HG02870 (cell line): Measurements from ENCODE around the gene SELENBP1.
"Not testable (repeated sequence)": the region's sequence is repeated elsewhere in the genome, so short reads cannot be mapped to it uniquely, and the experiment has no call there.

Source experiments
- ATAC-seq: cut with Tn5 transposase; IDR thresholded peaks from one replicate; pipeline ENCODE4 v1.9.1; 2021; ENCODE audit warnings: mild to moderate bottlenecking, moderate library complexity; ENCODE audit not compliant: unreplicated experiment

SELENBP1 gene

DNA sequence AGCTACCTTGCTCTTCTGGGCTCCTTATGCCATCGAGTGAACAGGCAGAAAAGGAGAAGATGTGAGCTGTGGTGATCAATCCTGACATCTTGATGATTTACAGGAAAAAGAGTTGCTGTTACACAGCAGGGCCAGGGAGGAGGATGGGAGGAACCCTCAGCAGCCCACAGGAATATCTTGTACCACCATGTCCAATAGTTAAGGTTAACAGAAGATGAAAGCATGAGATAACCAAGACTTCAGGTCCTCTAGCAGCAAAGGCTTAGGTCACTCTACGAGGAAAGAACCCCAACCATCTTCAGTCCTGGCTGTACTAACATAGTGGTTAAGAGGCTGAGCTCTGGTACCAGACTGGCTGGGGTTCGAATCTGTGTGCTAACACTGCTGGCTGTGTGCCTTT is 12.1 kb upstream of the SELENBP1 start:
- no peak for ATAC-seq

DNA sequence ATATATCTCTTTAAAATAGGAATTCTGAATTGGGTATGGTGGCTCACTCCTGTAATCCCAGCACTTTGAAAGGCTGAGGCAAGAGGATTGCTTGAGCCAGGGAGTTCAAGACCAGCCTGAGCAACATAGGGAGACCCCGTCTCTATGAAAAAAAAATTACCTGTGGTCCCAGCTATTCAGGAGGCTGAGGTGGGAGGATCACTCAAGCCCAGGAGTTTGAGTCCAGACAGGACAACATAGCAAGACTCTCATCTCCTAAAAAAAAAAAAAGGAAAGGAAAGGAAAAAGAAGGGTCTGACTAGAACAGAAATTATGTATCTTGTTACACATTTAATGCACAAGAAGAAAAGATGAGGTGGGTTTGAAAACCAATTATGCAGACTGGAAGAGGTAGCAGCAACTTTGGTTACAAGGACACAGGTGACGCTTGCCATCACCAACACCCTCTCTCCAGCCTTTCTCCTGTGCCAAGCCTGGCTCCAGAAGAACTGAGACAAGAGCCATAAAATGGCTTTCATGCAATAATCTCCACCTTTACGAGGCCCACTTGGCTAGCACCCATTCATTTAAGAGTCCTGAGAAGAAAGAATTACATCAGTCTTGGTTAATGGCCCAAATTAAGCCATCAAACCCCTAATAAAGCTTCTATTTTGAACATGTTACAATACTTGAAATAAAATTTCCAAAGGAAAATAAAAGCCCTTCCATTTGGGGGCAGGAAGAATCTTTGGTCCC is 4.8 kb upstream of the SELENBP1 start:
- ATAC-seq: no peak

DNA sequence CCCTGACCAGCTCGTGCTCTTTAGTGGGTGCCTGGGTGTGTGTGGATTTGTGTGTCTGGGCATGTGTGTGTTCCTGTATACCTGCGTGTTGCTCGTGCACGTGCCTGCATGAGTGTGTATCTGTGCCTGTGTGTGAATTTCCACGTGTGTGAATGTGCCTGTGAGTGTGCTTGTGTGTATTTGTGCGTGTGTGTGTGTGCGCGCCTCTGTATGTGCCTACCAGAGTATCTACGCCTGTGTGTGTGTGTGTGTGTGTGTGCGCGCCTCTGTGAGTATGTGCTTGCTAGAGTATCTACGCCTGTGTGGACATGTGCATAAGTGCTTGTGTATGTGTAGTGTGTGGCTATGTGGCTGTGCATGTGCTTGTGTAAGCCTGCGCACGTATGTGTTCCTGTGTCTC is 691 bp upstream of the SELENBP1 start:
- ATAC-seq: no peak

GRCh38 chr1:151371370-151372057 is 991 bp downstream of the SELENBP1 start:
- no peak for ATAC-seq

GRCh38 chr1:151370211-151370911 is 2.1 kb downstream of the SELENBP1 start:
- ATAC-seq: no peak

GRCh38 chr1:151369621-151370048 is 2.9 kb downstream of the SELENBP1 start:
- ATAC-seq: no peak

- no peak for ATAC-seq
These were observed 3.2 kb downstream of the SELENBP1 start for GRCh38 chr1:151369302-151369610.

DNA sequence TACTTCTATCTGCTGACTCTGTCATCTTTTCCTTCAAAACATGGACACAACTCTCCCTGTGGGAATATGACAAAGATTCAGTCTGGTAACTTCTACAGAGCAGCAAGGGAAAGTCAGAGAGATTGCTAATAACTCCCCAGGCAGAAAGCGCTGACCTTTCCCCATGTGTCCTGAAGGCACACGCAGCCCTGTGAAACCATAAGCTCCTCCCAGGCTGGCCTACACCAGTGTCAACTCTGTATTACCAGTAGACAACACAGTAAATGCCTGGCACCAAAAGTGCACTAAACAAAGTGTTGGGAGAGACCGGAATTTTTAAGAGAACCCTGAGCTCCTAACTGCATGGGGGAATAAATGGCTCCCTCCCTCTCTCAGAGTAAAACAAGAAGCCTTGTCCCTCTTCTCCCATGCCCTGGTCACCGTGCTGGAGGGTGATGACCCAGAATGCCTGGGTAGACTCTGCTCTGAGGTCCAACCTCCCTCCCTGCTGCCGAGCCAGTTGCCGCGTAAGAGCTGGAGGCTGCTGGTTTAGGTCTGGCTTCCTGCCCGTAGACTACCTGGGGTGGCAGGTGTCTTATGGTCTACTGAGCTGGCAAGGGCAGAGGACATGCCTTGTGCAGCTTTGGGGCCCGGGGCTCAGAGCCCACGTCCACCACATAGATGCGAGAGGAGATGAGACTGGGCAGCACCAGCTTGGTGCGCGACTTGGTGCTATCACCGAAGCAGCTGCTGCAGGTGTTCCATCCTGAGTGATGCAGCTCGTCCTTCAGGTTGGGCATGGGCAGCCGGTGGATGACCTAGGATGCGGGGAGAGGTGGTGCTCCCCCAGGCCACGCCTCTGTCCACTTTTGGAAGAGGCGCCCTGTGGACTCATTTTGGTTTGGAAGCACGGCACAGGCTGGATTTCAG is 3.9 kb downstream of the SELENBP1 start:
- no peak for ATAC-seq

- ATAC-seq: no peak
These were observed 4.7 kb downstream of the SELENBP1 start for GRCh38 chr1:151367658-151368392.

- no peak for ATAC-seq
These were observed 7.5 kb downstream of the SELENBP1 start for GRCh38 chr1:151364996-151365395.

GRCh38 chr1:151362308-151363155 is 10.0 kb downstream of the SELENBP1 start:
- no peak for ATAC-seq

DNA sequence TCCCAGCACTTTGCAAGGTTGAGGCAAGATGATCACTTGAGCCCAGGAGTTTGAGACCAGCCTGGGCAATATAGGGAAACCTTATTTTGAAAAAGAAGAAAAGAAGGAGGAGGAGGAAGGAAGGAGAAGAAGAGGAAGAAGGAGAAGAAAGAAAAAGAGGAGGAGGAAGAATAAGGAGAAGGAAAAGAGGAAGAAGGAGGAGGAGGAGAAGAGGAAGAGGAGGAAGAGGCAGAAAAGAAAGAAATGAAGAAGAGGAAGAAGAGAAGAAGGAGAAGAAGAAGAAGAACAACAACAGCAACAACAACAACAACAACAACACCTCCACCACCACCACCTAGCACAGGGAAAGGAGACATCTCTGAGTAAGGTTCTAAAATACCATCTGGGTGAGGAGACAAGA is 10.6 kb downstream of the SELENBP1 start:
- ATAC-seq: no peak

GRCh38 chr1:151356696-151357095 is 15.8 kb downstream of the SELENBP1 start:
- no peak for ATAC-seq

- no peak for ATAC-seq
These were observed 20.3 kb downstream of the SELENBP1 start for GRCh38 chr1:151352021-151352718.

- not testable (repeated sequence) for ATAC-seq
These were observed 22.2 kb downstream of the SELENBP1 start for GRCh38 chr1:151350323-151350722.

GRCh38 chr1:151347523-151348246 is 24.8 kb downstream of the SELENBP1 start:
- peak; percentile 12 for ATAC-seq

DNA sequence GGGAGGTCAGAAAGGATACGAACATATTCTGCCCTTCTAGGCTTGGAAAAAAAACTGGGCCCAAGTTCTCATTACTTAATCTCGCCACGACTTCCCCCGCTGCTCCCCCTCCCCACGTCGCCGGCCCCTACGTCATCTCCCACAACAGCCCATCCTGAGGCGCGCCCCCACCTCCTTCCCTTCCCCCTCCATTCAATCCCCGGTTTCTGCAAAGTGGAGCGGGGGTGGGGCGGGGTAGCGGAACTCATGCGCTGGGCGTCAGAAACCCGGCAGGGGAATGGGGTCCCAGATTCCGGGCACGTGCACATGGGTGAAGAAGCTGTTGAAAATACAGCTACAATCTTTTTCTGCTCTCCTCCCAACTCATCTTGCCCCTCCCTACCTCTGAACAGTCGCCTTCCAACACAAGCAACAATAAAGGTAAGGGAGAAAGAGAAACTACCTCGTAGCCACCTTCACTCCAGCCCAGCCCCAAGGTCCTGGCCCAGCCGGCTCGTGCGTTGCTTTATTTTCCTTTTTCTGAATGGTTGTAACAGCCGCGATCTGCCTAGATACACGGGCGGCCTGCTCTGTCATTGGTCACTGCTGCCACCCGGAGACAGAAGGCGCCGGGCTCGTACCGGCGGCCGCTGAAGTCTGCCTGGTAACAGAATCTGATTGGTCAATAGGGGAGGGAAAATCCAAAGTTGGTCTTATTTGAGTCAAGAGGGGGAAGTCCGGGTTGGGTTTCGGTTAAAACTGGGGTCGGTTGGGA is 25.6 kb downstream of the SELENBP1 start, which contains the start of gene RFX5:
Gene RFX5 (minus strand): TSS at position 484 of the 754 bp plus-strand sequence. CDS start 932 bp downstream, outside the sequence.
- ATAC-seq: peak; percentile 92
